Putamen (tissue), 1 donor: Measurements from ENCODE around the gene EIF3F.
"Not testable (repeated sequence)": the region's sequence is repeated elsewhere in the genome, so short reads cannot be mapped to it uniquely, and the experiment has no call there.

ENCODE experiments used
- DNase-seq: peaks from one replicate; pipeline ENCODE4 v3.0.0-alpha.2; 2016; ENCODE audit warnings: low spot score

EIF3F gene

GRCh38 chr11:7986768-7987559 lies at the start of gene EIF3F:
Gene EIF3F, plus strand, starts transcription at chr11:7987337. Its CDS starts 16 bp downstream, at chr11:7987353.
- peak; percentile 99 for DNase-seq

GRCh38 chr11:7941146-7941545 lies 46.0 kb upstream of the EIF3F start:
- DNase-seq: no peak

DNA sequence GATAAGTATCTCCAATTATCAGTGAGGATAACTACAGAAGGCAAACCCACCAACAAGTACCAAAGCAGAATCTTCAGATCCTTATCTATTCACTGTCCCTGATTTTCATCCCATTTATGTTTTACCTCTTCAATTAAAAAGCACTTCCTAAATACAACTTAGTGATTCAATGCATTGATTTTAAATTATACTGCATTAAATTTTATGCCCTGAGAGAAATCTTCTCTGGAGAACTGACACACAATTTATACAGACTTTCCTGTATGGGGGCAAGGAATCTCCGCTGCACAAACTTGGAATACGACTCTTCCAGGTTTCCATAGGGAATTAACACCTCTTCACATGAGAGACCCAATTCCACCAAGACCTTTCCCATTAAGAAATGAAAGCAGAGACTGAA lies 45.5 kb upstream of the EIF3F start, which contains the start of gene OR10A3:
OR10A3 (minus strand) TSS at position 101 of the 400 bp plus-strand sequence. CDS start 2,188 bp downstream, outside the sequence.
- no peak for DNase-seq

GRCh38 chr11:7944123-7944522 lies 43.0 kb upstream of the EIF3F start:
- no peak for DNase-seq

GRCh38 chr11:7949934-7950333 lies 37.2 kb upstream of the EIF3F start:
- DNase-seq: no peak

DNA sequence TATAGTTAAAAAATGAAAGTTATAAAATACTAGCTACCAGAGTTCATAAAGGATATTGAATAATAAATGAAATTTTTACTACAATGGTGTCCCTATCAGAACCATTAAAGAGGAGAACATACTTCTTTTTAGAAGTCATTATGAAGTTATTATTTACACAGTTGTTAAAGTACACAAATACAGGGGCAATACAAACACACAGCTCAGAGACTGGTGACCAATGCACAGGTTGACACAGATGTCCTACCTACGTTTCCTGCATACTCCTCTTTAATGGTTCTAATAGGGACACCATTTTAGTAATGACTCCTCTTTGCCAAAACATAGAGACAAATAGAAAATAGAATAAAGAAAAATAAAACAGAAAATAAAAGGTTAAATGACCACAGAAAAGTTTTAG lies 31.9 kb upstream of the EIF3F start:
- DNase-seq: no peak

DNA sequence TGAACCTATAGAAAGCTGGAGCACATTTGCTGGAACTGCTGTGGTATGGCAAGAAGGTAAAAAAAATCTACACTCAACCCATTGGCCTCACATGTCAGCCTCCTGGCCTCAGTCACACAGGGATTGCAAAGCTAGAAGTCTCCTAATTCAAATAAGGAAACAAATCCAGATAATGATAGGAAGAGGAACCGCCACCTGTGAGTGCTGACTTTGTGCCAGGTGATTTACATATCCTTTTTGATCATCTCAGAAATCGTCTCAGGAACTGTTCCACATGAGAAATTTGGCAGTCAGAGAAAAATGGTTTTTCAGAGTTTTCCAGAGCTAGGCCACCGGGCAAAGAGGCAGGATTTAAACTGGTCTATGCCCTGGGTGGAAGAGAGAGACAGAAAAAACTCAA lies 22.9 kb upstream of the EIF3F start:
- DNase-seq: no peak

GRCh38 chr11:7964873-7965272 lies 22.3 kb upstream of the EIF3F start:
- DNase-seq: no peak

GRCh38 chr11:7965386-7965785 lies 21.8 kb upstream of the EIF3F start, which contains the start of gene NLRP10:
Gene NLRP10, minus strand, starts transcription at chr11:7965447. Its CDS starts 1,952 bp downstream, at chr11:7963495.
- DNase-seq: no peak

GRCh38 chr11:7967097-7967496 lies 20.0 kb upstream of the EIF3F start:
- DNase-seq: no peak

- no peak for DNase-seq
These were observed 19.3 kb upstream of the EIF3F start for GRCh38 chr11:7967826-7968225.

GRCh38 chr11:7968686-7969085 lies 18.5 kb upstream of the EIF3F start:
- no peak for DNase-seq

GRCh38 chr11:7969756-7970646 lies 17.1 kb upstream of the EIF3F start:
- DNase-seq: no peak

GRCh38 chr11:7971846-7972245 lies 15.3 kb upstream of the EIF3F start:
- no peak for DNase-seq

DNA sequence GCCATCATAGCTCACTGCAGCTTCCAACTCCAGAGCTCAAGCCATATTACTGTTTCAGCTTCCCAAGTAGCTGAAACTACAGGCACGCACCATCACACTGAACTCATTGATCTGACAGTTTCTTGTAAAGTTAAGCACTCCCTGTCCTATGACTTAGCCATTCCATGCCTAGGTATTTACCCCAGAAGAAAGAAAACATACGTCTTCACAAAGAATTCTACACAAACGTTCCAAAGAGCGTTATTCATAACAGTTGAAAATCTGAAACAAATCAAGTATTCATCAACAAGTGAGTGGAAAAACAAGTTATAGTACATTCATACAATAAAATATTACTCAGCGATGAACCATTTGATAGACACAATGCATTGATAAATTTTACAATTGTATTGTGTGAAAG lies 14.1 kb upstream of the EIF3F start:
- no peak for DNase-seq

- DNase-seq: no peak
These were observed 12.5 kb upstream of the EIF3F start for GRCh38 chr11:7974668-7975067.

- DNase-seq: no peak
These were observed 9.8 kb upstream of the EIF3F start for GRCh38 chr11:7977232-7977917.

DNA sequence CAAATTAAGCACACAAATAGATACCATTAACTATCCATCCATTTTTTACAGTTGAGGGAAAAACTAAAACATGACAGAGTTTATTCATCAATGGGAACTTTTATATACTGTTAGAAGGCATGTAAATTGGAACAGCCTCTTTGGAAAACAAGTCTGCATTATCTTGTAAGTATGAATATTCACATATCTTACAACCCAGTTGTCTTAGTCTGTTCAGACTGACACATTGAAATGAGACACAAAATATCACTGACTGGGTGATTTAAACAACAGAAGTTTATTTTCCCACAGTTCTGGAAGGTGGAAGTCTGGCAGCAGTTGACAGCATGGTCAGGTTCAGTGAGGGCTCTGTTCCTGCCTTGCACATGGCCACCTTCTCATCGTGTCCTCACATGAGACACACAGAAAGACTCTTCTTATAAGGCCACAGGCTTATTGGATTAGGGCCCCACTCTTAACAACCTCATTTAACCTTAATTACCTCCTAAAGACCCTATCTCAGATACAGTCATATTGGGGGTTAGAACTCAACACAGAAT lies 5.4 kb upstream of the EIF3F start:
- no peak for DNase-seq

- DNase-seq: no peak
These were observed 4.5 kb upstream of the EIF3F start for GRCh38 chr11:7982582-7983119.

GRCh38 chr11:7983832-7984590 lies 3.1 kb upstream of the EIF3F start:
- DNase-seq: no peak

- DNase-seq: not testable (repeated sequence)
These were observed 385 bp downstream of the EIF3F start for GRCh38 chr11:7987560-7987883.
